Stimulated activated CD4-positive, alpha-beta T cell treated with anti-CD3 and anti-CD28 coated beads, TNF-alpha, amount 100 ng/mL, for 24 hours (primary cell): Measurements from ENCODE around the gene CST7.

Source experiments
- DNase-seq, 3 experiments: peaks; one replicate each; pipeline ENCODE4 v3.0.0-alpha.2; 2020; ENCODE audit warnings: low read depth in 3 of 3

Gene CST7

DNA sequence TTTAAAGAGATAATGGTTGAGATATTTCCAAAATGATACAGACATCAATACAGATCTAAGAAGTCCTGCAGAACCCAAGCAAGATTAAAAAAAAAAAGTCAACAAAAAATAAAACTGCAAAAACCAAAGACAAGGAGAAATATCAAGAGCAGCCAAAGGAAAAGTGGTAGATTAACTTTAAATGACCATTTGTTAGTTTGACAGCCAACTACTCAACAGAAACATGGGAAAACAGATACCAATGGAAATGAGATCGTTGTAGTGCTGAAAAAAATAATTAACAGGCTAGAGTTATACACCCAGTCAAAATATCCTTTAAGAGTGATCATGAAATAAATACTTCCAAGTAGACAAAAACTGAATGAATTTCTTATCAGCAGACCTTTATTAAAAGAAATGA is 53.9 kb downstream of the CST7 start:
- no peak for DNase-seq

DNA sequence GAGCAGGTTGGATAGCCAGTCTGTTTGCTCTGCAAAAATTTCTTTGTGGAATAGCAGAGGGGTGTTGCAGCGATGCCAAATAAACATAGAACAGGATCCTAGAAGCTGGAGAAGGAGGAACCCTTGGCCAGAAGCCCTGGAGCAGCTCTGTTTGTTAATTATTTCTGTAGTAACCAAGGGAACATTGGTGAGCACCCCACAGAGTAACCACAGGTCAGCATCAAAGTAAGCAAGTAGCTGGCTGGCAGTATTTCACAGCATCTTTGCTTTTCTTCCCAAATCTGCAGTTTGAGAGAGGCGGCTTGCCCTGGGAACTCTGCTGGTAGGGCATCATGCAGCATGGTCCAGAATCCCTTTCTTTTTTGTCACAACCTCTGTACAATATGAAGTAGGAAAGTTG is 56.2 kb downstream of the CST7 start:
- DNase-seq: no peak

GRCh38 chr20:25005661-25006060 is 56.6 kb downstream of the CST7 start:
- no peak for DNase-seq

GRCh38 chr20:25006431-25007167 is 57.5 kb downstream of the CST7 start:
- DNase-seq: no peak

DNA sequence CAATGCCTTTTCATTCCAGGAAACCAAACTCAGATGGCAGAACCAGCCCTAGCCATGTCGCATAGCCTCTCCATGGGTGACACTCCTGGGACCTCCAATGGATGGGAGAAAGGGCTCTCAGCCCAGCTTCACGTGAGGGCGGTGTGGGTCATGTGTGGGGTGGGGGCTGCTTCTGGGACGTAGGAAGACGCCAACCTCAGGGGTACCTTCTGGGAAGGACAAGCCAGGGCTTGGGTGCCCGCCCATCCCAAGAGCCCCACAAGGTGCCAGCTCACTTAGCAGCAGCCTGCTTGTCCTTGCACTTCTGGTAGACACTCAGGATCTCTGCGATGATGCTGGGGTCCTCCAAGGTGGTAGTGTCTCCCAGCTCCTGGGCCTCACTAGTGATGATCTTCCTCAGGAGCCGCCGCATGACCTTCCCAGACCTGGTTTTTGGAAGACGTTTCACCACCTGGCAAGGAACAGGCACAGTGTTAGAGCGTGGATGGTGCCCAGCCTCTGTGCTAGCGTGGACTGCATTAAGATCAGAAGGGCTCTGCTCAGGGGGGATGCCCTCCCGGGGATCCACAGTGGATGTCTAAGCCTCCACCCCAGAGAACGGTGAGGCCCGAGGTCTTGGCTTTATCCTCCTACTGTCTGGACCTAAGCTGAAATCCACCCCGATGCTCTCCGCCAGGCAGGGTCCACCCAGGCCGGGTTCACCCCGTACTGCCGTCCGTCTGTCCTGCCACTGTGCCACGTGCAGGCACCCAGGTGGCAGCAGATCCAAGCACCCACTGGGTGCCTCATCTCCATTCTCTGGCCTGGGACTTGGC is 58.6 kb downstream of the CST7 start:
- DNase-seq: no peak

DNA sequence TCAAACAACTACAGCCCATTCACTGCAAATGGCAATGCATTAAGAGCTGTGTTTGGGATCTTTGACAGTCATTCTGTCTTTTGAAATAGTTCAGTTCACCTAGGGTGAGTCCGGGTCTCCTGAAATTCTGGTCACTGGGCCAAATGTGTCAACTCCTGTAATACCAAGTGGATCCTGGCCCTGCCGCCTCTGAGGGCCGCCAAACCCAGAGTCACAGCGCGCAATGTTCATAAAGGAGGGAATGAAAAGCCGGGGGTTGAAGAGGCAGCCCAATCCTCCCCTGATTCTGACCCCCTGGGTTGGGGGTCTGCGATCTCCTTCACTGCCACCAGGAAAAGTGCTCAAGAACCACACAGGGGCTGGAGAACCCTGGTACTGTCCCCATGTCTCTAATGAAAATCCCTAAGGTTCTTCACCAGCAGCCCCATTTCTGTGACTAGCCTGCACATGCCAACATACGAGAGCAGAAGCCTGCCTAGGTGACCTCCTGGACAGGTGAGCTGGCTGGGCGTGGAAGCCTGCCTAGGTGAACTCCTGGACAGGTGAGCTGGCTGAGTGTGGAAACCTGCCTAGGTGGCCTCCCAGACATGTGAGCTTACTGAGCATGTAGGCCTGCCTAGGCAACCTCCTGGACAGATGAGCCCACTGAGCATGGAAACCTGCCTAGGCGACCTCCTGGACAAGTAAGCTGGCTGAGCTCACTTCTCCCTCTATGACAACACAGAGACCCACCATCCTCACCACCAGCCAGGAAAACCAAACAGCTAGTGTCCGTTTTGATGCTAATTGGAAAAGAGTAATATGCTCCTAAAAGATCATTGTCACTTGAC is 59.5 kb downstream of the CST7 start:
- DNase-seq: no peak
